Measurements from ENCODE around the gene MYO7A. TPM values are rescaled to one million over a fixed set of nuclear protein-coding genes. Genes with fewer than 3 reads are reported as not detected.

MYO7A gene
- total RNA-seq, 4 donors from 2014 or later, result 13.4 to 29.9 (median 18.0) TPM

- no peak for TF ChIP-seq CTCF (IDR thresholded peaks at IDR 0.05)
- no peak for ATAC-seq (ENCODE audit: low FRiP score)
- no peak for DNase-seq (ENCODE audit: low spot score)
Observed at GRCh38 chr11:77089004-77089545, 39.0 kb upstream of the MYO7A start.

GRCh38 chr11:77090046-77090372 is 38.0 kb upstream of the MYO7A start:
- no peak for ATAC-seq (ENCODE audit: low FRiP score)
- TF ChIP-seq CTCF (IDR thresholded peaks at IDR 0.05), result no peak
- DNase-seq (ENCODE audit: low spot score), result no peak

GRCh38 chr11:77090373-77091111 is 37.5 kb upstream of the MYO7A start:
- TF ChIP-seq CTCF (IDR thresholded peaks at IDR 0.05), result no peak
- DNase-seq (ENCODE audit: low spot score) (no peak), ATAC-seq (ENCODE audit: low FRiP score) (no peak)

GRCh38 chr11:77091146-77091940 is 36.7 kb upstream of the MYO7A start:
- ATAC-seq (ENCODE audit: low FRiP score) (peak; percentile 63), DNase-seq (ENCODE audit: low spot score) (peak; percentile 85)
- peak in 2 of 3 donors; percentile 35 to 89 for TF ChIP-seq CTCF (IDR thresholded peaks at IDR 0.05)

- no peak for DNase-seq (ENCODE audit: low spot score)
- no peak for ATAC-seq (ENCODE audit: low FRiP score)
Observed at GRCh38 chr11:77092382-77092781, 35.7 kb upstream of the MYO7A start.

More at GRCh38 chr11:77092382-77092781, 35.7 kb upstream of the MYO7A start:
- no peak for TF ChIP-seq CTCF (IDR thresholded peaks at IDR 0.05)

Data from omental fat pad (tissue), 4 donors.